Amniotic stem cell (primary cell): ENCODE data around the gene ATRNL1.

Experiments
- DNase-seq: peaks from one replicate; lab custom pipeline; 2025; lab: John Stamatoyannopoulos, UW

ATRNL1 gene

DNA sequence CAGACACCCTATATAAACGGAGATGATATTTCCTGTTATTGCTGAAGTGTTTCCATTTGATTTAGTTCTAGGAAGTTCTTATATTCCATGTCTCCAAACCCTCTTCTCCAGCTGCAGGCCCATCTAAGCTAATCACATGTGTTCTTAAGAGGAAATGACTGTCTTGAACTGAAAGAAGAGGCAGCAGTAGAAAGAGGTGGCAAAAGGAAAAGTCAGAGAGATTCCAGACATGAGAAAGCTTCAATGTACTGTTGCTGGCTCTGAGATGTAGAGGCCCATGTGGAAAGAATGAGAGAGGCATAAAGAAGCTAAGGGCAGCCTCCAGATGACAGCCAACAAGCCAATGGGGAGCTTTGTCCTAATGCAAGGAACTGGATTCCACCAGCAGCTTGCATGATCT lies 892.6 kb downstream of the ATRNL1 start:
- DNase-seq, result no peak

DNA sequence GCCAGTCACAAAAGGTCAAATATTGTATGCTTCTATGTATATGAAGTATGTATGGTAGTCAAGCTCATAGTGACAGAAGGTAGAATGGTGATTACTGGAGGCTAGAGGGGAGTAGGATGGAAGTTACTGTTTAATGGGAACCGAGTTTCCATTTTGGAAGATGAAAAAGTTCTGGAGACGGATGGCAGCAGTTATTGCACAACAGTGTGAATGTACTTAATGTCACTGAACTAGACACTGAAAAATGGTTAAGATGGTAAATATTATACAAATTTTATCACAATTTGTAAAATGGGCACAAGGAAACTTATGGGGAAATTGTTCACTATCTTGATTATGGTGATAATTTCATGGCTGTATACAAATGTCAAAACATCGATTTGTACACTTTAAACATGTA lies 895.2 kb downstream of the ATRNL1 start:
- no peak for DNase-seq

DNA sequence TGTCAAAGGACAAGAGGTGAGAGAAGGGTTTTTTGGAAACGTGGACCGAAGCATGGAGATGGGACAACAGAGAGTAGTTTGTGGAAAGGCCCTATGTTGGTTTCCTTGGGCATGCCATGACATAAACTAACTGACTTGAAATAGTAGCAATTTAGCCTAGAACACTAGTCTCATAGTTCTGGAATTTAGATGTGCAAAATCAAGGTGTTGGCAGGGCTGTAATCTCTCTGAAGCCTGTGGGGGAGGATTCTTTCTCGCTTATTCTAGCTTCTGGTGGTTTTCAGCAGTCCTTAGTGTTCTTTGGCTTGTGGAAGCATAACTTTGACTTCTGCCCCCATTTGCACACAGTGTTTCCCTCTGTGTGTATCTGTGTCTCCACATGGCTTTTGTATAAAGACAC lies 896.5 kb downstream of the ATRNL1 start:
- DNase-seq, result no peak

DNA sequence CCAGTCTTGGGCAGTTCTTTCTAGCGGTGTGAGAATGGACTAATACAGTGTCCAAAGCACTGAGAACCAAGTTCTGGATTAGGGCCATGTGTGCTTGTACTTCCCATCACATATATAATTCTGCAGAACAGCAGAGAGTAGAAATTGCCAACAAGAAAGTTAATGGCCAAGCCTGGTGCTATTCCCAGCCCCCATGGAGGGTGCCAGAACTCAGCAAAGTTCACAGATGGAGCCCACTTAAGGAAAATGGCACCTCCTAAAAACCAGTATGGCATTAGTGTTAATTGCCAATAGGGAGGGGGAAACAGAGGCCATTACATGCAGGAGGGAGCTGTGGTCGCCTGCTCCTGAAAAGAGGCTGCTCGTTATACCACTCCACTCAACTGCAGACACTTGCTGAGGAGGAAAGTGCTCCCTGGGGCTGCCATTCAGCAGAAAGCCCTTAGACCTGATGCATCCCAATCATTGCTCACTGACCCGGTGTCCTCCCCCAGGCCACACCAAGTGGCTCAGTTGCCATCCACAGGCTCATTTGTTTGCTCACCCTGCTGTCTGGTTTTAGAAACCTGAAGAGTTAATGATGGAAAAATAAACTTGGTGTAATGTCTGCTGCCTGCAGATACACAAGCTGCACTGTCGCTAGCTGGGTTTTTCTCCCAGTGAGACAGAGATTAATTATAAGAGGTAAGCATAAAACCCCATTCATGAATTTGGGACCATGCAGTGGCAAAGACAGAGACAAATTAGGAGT lies 899.2 kb downstream of the ATRNL1 start:
- DNase-seq, result no peak

DNA sequence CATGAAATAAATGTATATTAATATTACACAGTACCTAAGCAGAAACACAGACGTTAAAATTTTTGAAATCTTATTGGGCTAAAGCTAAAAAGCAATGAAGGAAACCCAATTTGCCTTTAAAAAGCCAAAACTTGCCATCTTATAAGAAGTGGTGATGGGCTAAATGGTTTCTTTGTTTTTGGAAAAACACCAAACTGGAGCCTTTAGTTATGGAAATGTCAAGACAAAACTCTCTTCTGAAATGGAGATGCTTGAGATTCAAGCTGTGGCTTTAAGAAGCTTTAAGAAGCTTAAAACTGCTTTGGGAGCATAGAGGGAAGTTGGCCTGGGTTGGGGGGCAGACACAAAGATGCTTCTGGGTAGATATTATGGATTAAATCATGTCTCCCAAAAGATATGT lies 902.9 kb downstream of the ATRNL1 start:
- DNase-seq, result no peak

DNA sequence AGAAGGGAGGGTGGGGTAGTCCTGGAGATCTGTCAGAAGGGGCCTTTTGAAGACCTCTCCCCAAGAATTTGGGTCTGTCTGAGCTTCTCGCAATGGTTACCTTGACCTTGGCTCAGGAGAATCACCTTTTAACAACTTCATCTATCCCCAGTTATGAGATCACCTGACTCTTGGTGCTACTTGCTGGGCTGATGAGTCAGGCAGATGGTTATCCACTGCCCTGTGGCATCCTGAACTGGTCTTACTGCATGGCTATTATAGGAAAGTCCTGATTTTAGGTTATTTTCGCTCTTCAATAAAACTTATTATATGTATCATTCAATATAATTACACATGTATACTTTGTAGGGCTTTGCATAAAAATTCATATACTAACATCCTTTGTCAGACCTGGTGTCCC lies 905.1 kb downstream of the ATRNL1 start:
- DNase-seq, result no peak
